ENCODE measurements around the gene IFNA13.

The IFNA13 gene

DNA sequence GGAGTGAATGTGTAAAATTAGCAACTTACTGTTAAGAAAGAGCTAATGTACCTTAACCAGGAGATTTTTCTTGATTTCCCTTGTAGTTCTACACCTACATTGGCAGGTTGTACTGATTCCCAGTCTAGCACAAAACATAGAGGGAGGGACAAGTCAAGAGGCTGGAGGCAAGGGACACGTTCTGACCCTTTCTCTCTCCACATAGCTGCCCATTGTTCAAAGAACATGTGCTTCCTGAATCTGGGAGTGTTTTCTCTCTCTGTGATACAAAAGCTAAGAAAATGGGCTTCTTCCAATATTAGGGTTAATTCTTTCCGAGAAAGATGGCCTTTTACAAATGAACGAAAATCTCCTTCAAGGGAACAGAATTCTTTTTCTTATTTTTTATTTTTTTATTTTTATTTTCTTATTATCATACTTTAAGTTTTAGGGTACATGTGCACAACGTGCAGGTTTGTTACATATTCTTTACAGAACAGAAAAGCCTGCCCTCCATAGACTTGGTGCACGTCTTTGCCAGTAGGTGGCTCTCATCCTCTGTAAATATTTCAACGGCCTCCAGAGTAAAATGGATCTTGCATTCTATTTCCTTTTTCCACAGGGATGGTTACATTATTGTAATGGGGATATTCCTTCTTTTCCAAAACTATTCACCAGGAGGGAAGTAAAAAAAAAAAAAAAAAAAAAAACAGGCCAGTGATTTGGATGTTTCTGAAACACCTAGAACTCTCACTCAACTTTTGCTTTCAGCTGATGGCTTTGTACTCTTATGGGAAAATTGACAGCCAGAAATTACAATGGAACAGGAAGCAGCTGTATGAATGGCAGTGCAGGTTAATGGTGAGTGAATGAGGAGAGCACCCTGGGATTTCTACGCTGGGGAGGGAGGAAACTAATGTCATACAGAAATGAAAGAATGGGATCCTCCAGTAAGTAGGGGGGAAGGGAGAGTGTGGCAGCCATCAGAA is 49.6 kb downstream of the IFNA13 start:
- in situ Hi-C loops (cut with MboI; ENCODE audit: low sequenced_read_pairs, unreplicated experiment): loop anchor here (25.0 kb wide), 1 partner anchor 469 kb away; no protein-coding TSS in a partner anchor
- DNase-seq (ENCODE audit: low spot score): peak; percentile 21
- TF ChIP-seq, protein P1, sequence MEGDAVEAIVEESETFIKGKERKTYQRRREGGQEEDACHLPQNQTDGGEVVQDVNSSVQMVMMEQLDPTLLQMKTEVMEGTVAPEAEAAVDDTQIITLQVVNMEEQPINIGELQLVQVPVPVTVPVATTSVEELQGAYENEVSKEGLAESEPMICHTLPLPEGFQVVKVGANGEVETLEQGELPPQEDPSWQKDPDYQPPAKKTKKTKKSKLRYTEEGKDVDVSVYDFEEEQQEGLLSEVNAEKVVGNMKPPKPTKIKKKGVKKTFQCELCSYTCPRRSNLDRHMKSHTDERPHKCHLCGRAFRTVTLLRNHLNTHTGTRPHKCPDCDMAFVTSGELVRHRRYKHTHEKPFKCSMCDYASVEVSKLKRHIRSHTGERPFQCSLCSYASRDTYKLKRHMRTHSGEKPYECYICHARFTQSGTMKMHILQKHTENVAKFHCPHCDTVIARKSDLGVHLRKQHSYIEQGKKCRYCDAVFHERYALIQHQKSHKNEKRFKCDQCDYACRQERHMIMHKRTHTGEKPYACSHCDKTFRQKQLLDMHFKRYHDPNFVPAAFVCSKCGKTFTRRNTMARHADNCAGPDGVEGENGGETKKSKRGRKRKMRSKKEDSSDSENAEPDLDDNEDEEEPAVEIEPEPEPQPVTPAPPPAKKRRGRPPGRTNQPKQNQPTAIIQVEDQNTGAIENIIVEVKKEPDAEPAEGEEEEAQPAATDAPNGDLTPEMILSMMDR (IDR thresholded peaks at IDR 0.05; ENCODE audit: borderline replicate concordance, control extremely low read depth, extremely low read depth, insufficient read depth, missing control alignments): peak; percentile 71
